SU-DHL-6 (cell line): Measurements from ENCODE around the gene DMD.

Source experiments
- EZH2phosphoT487 ChIP-seq: fragments of 200-600 bp; sonication (generic), shearing (Covaris generic); conservative IDR thresholded peaks from 2 replicates; pipeline ENCODE4 v1.6.1; 2018; ENCODE audit warnings: mild to moderate bottlenecking, antibody characterized with exemption, low read length, moderate library complexity, mixed read lengths
- TF ChIP-seq, protein P1 (sequence below): fragments of 200-600 bp; sonication (generic); IDR thresholded peaks from one replicate; pipeline ENCODE4 v1.5.1; 2017; ENCODE audit warnings: antibody characterized with exemption, mild to moderate bottlenecking, low read length, moderate library complexity; ENCODE audit not compliant: insufficient read depth, poor library complexity, severe bottlenecking

DNA sequence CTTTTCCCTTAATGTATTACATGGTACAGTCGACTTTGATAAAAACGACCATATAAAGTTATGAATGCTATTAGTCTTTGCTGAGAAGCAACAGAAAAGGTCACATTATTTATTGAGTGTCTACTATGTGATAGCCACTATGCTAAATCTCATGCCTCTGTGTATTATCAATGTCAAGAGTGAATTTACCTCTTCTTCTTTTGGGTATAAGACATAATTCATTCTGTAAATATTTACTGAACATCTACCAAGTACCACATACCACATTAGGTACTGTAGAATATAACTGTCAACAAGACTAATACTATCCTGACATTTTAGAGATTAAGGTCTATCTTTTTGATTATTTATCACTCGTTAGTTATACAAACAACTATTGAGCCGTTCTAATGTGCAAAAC is 1870.8 kb downstream of the DMD start:
- TF ChIP-seq, protein P1, sequence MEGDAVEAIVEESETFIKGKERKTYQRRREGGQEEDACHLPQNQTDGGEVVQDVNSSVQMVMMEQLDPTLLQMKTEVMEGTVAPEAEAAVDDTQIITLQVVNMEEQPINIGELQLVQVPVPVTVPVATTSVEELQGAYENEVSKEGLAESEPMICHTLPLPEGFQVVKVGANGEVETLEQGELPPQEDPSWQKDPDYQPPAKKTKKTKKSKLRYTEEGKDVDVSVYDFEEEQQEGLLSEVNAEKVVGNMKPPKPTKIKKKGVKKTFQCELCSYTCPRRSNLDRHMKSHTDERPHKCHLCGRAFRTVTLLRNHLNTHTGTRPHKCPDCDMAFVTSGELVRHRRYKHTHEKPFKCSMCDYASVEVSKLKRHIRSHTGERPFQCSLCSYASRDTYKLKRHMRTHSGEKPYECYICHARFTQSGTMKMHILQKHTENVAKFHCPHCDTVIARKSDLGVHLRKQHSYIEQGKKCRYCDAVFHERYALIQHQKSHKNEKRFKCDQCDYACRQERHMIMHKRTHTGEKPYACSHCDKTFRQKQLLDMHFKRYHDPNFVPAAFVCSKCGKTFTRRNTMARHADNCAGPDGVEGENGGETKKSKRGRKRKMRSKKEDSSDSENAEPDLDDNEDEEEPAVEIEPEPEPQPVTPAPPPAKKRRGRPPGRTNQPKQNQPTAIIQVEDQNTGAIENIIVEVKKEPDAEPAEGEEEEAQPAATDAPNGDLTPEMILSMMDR, result no peak
- TF ChIP-seq EZH2phosphoT487, result no peak
